SJSA1 (cell line): Measurements from ENCODE around the gene PI4K2B. TPM values are rescaled to one million over a fixed set of nuclear protein-coding genes. Genes with fewer than 3 reads are reported as not detected.
"Not testable (repeated sequence)": the region's sequence is repeated elsewhere in the genome, so short reads cannot be mapped to it uniquely, and the experiment has no call there.

Experiments
- DNase-seq, 2 experiments: peaks; one replicate each; pipeline ENCODE4 v3.0.0-alpha.2; 2015 to 2020; ENCODE audit warnings: low spot score in 2 of 2, low read depth in 1 of 2
- H3K27ac ChIP-seq: fragments of 250-450 bp; sonication (Bioruptor Pico); 2 replicates; pipeline ENCODE4 v1.5.1; 2020; ENCODE audit warnings: mild to moderate bottlenecking, moderate library complexity
- H3K27me3 ChIP-seq: fragments of 250-450 bp; sonication (Bioruptor Pico); replicated peaks from 2 replicates; pipeline ENCODE4 v1.5.1; 2020; ENCODE audit warnings: mild to moderate bottlenecking, moderate library complexity
- H3K36me3 ChIP-seq: fragments of 250-450 bp; sonication (Bioruptor Pico); 2 replicates; pipeline ENCODE4 v1.5.1; 2020; ENCODE audit warnings: mild to moderate bottlenecking
- H3K4me1 ChIP-seq: fragments of 250-450 bp; sonication (Bioruptor Pico); replicated peaks from 2 replicates; pipeline ENCODE4 v1.6.1; 2021; ENCODE audit warnings: mild to moderate bottlenecking
- H3K4me3 ChIP-seq: fragments of 250-450 bp; sonication (Bioruptor Pico); 2 replicates; pipeline ENCODE4 v1.5.1; 2020; ENCODE audit warnings: mild to moderate bottlenecking
- H3K9me3 ChIP-seq: fragments of 250-450 bp; sonication (Bioruptor Pico); replicated peaks from 2 replicates; pipeline ENCODE4 v1.5.1; 2020; ENCODE audit warnings: mild to moderate bottlenecking
- total RNA-seq: library from RNA; depleted of rRNA; stranded (reverse); fragments of >200 nt; shearing (Covaris generic); gene quantifications from 2 replicates; pipeline ENCODE4 v1.2.3, GENCODE V29; 2014

PI4K2B gene
- total RNA-seq, 1 experiment from 2014 or later: 21.8 TPM

DNA sequence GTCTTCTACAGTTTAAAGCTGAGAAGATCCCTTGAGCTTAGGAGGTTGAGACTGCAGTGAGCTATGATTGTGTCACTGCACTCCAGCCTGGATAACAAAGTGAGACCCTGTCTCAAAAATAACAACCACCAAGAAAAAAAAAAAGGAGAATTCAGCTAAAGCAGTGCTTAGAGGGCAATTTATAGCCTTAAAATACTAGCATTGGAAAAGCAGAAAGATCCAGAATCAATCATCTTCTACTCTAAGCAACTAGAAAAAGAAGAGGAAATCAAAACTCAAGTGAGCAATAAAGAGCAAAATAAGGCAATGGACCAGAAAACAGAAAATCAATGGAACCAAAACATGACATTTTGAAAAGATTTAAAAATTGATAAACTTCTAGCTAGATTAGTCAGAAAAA, 639 bp upstream of the PI4K2B start:
- no peaks in the 10 kb centered on the region for H3K27me3 ChIP-seq
- H3K4me1 ChIP-seq: 0 out of 2 replicates have a peak, but pooled peaks cover 2% of the 10 kb centered on the region
- no peak overlapping the region for H3K27ac ChIP-seq
- no peaks in the 10 kb centered on the region for H3K9me3 ChIP-seq
- no peaks in the 10 kb centered on the region for H3K36me3 ChIP-seq
- DNase-seq: no peak
- H3K4me3 ChIP-seq: no peak overlapping the region; the same call in 1 of the 2 replicates

DNA sequence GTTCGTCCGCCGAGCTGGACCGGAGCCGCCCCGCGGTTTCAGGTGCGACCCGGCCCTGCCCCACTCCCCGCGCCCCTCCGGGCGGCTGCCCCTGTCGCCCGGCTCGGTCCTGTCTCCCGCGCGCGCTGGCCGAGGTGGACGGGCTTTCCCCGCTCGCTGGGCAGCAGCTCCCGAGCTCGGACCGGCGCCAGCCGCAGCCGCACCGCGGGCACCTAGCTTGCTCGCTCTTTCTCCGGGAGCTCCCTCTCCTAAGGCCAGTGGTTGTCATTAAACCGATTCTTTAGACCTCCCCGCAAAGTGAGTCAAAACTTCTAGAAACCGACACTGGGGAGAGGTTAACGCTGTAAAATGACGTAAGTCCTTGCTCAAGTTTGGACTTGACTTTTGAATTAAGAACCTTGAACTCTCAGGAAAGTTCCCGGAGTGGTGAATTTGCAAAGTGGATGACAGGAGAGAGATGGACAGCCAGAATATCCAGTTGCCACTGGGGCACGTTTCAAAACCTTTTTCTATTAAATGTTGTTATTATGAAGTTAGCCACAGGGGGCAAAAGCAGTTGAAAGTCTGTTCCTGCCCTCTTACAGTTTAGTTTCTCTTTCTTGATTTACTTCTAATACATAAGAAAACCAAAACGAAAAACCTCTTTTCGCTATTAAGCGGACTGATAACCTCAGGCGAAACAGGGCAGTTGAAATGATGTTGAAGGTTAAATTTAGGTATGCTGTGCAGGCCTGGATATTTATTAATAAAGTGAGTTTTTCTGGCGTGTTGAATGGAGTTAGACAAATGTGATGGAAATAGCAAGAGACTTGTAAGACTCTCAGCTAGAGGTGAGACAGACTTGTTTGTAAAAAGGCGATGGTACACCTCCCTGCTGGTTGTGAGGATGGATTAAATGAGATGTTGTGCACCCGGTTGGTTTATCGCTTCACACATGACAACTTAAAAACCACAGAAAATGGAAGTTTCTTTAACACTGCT, 847 bp downstream of the PI4K2B start:
- Histone ChIP-seq H3K4me3 (peak overlapping the region; percentile 87), H3K9me3 (no peaks in the 10 kb centered on the region), H3K4me1 (0 out of 2 replicates have a peak, but pooled peaks cover 2% of the 10 kb centered on the region), H3K27ac (peak overlapping the region; percentile 61), H3K27me3 (no peaks in the 10 kb centered on the region), H3K36me3 (no peaks in the 10 kb centered on the region)
- DNase-seq: peak; percentile 39 to 69

DNA sequence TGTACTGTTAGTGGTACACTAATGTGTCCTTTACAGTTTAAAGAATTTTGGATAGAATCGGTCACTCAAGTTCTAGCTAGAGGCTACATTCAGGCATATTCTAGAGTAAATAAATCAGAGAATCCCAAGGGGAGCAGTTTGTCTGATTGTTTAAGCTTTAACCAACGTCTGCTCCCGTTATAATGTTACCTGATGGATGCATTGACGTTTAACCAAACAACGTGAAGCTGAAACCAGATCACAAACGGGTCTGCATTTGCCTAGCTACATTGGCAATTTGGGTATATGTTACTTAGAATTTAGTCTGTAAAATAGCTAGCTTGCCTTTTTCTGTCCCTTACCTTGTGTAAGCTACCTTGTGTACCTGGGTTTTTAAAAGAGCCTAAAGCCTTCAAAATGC, 1.6 kb downstream of the PI4K2B start:
- Histone ChIP-seq H3K27me3 (no peaks in the 10 kb centered on the region), H3K4me3 (peak overlapping the region; percentile 87), H3K36me3 (no peaks in the 10 kb centered on the region), H3K4me1 (0 out of 2 replicates have a peak, but pooled peaks cover 2% of the 10 kb centered on the region), H3K9me3 (no peaks in the 10 kb centered on the region), H3K27ac (peak overlapping the region; percentile 61)
- no peak for DNase-seq

DNA sequence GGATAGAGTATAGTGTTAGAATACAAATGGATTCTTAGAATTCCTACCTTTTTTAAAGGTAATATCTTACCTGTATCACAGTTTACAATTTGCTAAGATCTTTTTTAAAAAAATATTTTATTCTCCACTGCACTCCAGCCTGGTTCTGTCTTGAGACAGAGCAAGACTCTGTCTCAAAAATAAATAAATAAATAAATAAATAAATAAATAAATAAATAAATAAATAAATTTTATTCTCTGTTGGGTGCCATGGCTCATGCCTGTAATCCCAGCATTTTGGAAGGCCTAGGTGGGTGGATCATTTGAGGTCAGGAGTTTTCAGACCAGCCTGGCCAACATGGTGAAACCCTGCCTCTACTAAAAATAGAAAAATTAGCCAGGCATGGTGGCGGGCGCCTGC, 2.2 kb downstream of the PI4K2B start:
- DNase-seq, H3K36me3 ChIP-seq, H3K4me3 ChIP-seq, H3K4me1 ChIP-seq, H3K27me3 ChIP-seq, H3K27ac ChIP-seq, H3K9me3 ChIP-seq: not testable (repeated sequence)

DNA sequence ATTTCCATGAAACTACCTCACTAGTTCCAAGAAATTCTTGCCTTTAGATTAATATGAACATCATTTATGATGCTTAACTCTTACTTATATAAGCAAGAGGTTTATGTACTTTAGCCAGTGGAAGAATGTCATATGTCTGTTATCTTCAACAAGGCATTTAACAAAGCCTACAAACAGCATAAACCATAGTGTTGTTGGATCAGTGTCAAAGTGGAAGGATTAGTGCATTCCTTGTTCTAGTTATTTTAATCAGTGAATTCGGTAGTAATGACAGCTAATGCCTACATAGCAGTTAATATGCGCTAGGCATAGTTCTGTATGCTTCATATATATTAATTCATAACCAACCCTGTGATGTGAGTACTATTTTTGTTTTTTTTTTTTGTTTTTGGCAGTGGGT, 3.1 kb downstream of the PI4K2B start:
- no peaks in the 10 kb centered on the region for H3K9me3 ChIP-seq
- H3K27me3 ChIP-seq: no peaks in the 10 kb centered on the region
- DNase-seq: no peak
- H3K36me3 ChIP-seq: no peaks in the 10 kb centered on the region
- no peak overlapping the region for H3K27ac ChIP-seq
- 0 out of 2 replicates have a peak, but pooled peaks cover 2% of the 10 kb centered on the region for H3K4me1 ChIP-seq
- H3K4me3 ChIP-seq: no peak overlapping the region

DNA sequence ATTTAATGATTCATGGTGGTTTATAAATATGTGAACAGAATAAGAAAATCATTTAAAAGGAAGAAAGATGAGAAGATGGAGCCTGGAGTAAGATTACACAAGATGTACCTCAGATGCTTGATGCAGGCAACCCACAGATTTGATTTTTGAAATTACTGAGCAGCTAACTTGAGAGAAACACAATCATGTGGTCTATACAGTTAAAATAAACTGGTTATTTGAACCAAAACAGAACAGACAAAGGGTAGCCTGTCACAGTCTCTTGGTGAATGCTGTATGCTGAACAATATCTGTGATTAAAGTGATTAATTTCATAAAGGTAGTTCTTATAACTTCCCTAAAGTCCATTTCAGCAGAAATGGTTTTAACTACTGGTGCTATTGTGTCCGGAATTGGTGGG, 4.2 kb downstream of the PI4K2B start:
- Histone ChIP-seq H3K9me3 (no peaks in the 10 kb centered on the region), H3K27ac (no peak overlapping the region), H3K36me3 (no peaks in the 10 kb centered on the region), H3K4me3 (no peak overlapping the region), H3K4me1 (0 out of 2 replicates have a peak, but pooled peaks cover 2% of the 10 kb centered on the region), H3K27me3 (no peaks in the 10 kb centered on the region)
- DNase-seq: no peak

DNA sequence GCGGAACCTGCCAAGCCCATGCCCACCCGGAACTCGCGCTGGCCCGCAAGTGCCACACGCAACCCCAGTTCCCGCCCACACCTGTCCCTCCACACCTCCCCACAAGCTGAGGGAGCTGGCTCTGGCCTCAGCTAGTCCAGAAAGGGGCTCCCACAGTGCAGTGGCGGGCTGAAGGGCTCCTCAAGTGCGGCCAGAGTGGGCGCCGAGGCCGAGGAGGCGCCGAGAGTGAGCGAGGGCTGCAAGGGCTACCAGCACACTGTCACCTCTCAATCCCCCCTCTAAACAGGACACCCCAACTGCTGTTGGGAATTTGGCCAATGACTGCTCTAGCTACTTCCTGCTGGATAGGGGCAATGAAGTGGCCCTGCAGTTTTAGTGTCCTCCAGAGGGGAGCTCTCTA, 5.7 kb downstream of the PI4K2B start:
- not testable (repeated sequence) for H3K36me3 ChIP-seq, H3K9me3 ChIP-seq, H3K4me1 ChIP-seq, DNase-seq, H3K27ac ChIP-seq, H3K27me3 ChIP-seq, H3K4me3 ChIP-seq

DNA sequence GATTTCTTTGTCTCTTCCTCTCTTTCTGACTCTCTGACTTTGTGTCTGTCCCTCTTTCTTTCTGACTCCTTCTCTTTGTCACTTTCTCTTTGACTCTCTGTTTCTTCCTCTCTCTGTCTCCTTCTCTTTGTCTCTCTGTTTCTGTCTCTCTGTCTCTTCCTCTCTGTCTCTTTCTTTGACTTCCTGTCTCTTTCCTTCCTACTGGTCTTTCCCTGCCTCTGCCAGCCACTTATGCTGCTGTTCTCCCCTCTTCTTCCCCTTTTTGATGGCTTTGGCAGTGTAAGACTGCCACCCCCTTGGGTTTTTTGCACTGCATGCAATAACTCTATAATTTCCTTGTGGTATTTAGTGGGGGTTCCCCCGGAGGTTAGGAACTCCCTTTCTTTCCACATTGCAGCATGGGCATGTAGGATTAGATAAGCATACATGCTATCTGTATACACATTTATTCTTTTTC, 6.9 kb downstream of the PI4K2B start:
- H3K27me3 ChIP-seq, H3K9me3 ChIP-seq, H3K4me3 ChIP-seq, DNase-seq, H3K27ac ChIP-seq, H3K4me1 ChIP-seq, H3K36me3 ChIP-seq: not testable (repeated sequence)

DNA sequence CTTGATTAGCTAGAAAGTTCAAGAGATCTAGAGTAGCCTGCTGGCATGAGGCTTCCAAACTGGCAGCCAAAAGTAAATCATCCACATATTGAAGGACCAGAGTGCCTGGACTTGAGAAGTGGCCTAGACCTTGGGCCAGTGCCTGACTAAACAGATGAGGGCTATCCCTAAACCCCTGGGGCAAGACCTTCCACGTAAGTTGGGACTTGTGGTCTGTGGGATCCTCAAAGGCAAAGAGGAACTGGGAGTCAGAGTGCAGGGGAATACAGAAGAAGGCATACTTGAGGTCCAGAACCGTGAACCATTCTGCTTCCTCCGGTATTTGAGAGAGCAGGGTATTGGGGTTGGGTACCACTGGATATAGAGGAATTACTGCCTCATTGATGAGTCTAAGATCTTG, 8.4 kb downstream of the PI4K2B start:
- H3K27me3 ChIP-seq, H3K4me3 ChIP-seq, H3K27ac ChIP-seq: not testable (repeated sequence)

DNA sequence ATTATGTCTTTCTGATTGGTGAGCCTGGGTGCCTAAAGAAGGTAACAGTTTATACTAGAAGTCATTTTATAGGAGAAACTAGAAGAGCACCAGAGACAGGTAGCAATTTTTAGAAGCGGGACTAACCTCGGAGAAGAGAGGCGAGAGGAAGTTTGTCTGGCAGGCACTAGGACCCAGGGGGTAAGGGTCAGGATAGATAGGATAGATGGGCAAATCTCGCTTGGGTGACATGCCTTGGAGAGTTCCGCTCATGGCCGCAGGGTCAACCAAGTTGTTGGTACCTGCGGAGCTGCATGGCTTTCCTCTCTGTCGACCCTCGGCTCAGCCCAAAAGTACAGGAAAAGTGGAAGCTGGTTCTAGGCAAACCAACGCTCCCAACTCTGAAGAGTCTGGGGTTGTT, 11.3 kb downstream of the PI4K2B start:
- Histone ChIP-seq H3K4me1 (no peaks in the 10 kb centered on the region), H3K27me3 (no peaks in the 10 kb centered on the region), H3K9me3 (no peaks in the 10 kb centered on the region), H3K36me3 (no peaks in the 10 kb centered on the region), H3K4me3 (no peak overlapping the region), H3K27ac (no peak overlapping the region)
- no peak for DNase-seq

More for the DNA sequence above, 8.4 kb downstream of the PI4K2B start:
- not testable (repeated sequence) for H3K4me1 ChIP-seq, DNase-seq, H3K9me3 ChIP-seq, H3K36me3 ChIP-seq

DNA sequence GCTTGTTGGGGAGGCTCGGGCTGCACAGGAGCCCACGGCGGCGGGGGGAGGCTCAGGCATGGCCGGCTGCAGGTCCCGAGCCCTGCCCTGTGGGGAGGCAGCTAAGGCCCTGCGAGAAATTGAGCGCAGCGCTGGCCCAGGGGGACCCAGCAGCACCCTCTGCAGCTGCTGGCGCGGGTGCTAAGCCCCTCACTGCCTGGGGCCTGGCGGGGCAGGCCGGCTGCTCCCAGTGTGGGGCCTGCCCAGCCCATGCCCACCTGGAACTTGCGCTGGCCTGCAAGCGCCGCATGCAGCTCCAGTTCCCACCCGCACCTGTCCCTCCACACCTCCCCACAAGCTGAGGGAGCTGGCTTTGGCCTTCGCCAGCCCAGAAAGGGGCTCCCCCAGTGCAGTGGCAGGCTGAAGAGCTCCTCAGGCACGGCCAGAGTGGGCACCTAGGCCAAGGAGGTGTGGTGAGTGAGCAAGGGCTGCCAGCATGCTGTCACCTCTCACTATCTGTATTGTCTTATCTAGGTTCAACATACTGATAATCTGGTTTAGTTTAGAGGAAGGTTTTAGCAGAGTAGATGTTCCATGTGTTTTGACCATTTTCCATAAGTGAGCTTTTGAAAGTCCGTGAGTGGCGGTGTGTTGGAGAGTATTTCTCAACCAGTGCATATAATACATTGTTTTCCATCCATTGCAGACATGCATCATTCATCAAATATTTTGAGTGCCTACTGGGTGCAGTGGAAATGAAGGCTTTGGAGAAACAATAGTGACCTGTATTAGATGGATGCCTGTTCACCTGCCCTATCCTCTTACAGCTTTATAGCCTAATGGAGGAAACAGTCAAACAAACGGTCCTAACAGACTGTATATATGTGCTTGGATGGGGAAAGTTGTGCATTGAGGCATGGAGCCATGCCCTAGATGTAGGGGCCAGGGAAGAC, 13.1 kb downstream of the PI4K2B start:
- Histone ChIP-seq H3K4me1 (no peaks in the 10 kb centered on the region), H3K27me3 (no peaks in the 10 kb centered on the region), H3K36me3 (no peaks in the 10 kb centered on the region), H3K27ac (no peak overlapping the region), H3K9me3 (no peaks in the 10 kb centered on the region), H3K4me3 (no peak overlapping the region)
- DNase-seq: no peak

DNA sequence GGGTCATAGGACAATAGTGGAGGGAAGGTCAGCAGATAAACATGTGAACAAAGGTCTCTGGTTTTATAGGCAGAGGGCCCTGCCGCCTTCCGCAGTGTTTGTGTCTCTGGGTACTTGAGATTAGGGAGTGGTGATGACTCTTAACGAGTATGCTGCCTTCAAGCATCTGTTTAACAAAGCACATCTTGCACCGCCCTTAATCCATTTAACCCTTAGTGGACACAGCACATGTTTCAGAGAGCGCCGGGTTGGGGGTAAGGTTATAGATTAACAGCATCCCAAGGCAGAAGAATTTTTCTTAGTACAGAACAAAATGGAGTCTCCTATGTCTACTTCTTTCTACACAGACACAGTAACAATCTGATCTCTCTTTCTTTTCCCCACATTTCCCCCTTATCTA, 15.0 kb downstream of the PI4K2B start:
- H3K4me1 ChIP-seq, H3K27me3 ChIP-seq, H3K9me3 ChIP-seq, H3K27ac ChIP-seq, H3K4me3 ChIP-seq, DNase-seq, H3K36me3 ChIP-seq: not testable (repeated sequence)

DNA sequence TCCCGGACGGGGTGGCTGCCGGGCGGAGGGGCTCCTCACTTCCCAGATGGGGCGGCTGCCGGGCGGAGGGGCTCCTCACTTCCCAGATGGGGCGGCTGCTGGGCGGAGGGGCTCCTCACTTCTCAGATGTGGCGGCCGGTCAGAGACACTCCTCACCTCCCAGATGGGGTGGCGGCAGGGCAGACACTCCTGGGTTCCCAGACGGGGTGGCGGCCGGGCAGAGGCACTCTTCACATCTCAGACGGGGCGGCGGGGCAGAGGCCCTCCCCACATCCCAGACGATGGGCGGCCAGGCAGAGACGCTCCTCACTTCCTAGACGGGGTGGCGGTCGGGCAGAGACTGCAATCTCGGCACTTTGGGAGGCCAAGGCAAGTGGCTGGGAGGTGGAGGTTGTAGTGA, 15.7 kb downstream of the PI4K2B start:
- H3K36me3 ChIP-seq, H3K27me3 ChIP-seq, H3K4me3 ChIP-seq, H3K4me1 ChIP-seq, DNase-seq, H3K9me3 ChIP-seq, H3K27ac ChIP-seq: not testable (repeated sequence)
